Upper lobe of left lung (tissue), 4 donors: ENCODE results near the gene GJA5.

Source experiments
- POLR2A ChIP-seq, 4 donors: fragments of 450-650 bp; IDR thresholded peaks; one replicate each; pipeline ENCODE4 v1.5.1; 2016 to 2017; ENCODE audit warnings: antibody characterized with exemption in 4 of 4, mild to moderate bottlenecking in 2 of 4
- POLR2AphosphoS5 ChIP-seq, 2 donors: sonication (generic); formaldehyde crosslinking; IDR thresholded peaks; one replicate each; pipeline ENCODE4 v1.5.1; 2017; ENCODE audit warnings: antibody characterized with exemption in 2 of 2
- TF ChIP-seq, protein P1 (sequence below), 6 experiments: fragments of 450-650 bp in 4 of 6; fragments of 200-600 bp in 2 of 6; sonication (generic) in 2 of 6; IDR thresholded peaks; one replicate each; pipeline ENCODE4 v1.5.1; 2016 to 2019; ENCODE audit warnings: antibody characterized with exemption in 6 of 6

GRCh38 chr1:147758379-147759100 lies 1.9 kb downstream of the GJA5 start:
- TF ChIP-seq, protein P1, sequence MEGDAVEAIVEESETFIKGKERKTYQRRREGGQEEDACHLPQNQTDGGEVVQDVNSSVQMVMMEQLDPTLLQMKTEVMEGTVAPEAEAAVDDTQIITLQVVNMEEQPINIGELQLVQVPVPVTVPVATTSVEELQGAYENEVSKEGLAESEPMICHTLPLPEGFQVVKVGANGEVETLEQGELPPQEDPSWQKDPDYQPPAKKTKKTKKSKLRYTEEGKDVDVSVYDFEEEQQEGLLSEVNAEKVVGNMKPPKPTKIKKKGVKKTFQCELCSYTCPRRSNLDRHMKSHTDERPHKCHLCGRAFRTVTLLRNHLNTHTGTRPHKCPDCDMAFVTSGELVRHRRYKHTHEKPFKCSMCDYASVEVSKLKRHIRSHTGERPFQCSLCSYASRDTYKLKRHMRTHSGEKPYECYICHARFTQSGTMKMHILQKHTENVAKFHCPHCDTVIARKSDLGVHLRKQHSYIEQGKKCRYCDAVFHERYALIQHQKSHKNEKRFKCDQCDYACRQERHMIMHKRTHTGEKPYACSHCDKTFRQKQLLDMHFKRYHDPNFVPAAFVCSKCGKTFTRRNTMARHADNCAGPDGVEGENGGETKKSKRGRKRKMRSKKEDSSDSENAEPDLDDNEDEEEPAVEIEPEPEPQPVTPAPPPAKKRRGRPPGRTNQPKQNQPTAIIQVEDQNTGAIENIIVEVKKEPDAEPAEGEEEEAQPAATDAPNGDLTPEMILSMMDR (IDR thresholded peaks at IDR 0.05) = no peak
- TF ChIP-seq POLR2A (IDR thresholded peaks at IDR 0.05) (no peak), POLR2AphosphoS5 (IDR thresholded peaks at IDR 0.05) (no peak)
